ENCODE measurements around the gene POR.

POR gene

GRCh38 chr7:75913437-75913836 is 1.5 kb upstream of the POR start:
- no peak for DNase-seq (ENCODE audit: insufficient read length, low spot score)
- FAIRE-seq, result no peak
- TF ChIP-seq CTCF (IDR thresholded peaks at IDR 0.05; ENCODE audit: insufficient read depth, missing control alignments), result no peak

GRCh38 chr7:75914169-75914654 is 743 bp upstream of the POR start:
- TF ChIP-seq CTCF (IDR thresholded peaks at IDR 0.05; ENCODE audit: insufficient read depth, missing control alignments), result no peak
- DNase-seq (ENCODE audit: insufficient read length, low spot score) (no peak), FAIRE-seq (no peak)

- no peak for TF ChIP-seq CTCF (IDR thresholded peaks at IDR 0.05; ENCODE audit: insufficient read depth, missing control alignments)
- DNase-seq (ENCODE audit: insufficient read length, low spot score) (no peak), FAIRE-seq (no peak)
Measured at GRCh38 chr7:75915416-75916156, 631 bp downstream of the POR start.

- TF ChIP-seq CTCF (IDR thresholded peaks at IDR 0.05; ENCODE audit: insufficient read depth, missing control alignments), result no peak
- FAIRE-seq (no peak), DNase-seq (ENCODE audit: insufficient read length, low spot score) (no peak)
Measured at GRCh38 chr7:75916259-75916658, 1.3 kb downstream of the POR start.

- DNase-seq (ENCODE audit: insufficient read length, low spot score) (no peak), FAIRE-seq (no peak)
- TF ChIP-seq CTCF (IDR thresholded peaks at IDR 0.05; ENCODE audit: insufficient read depth, missing control alignments), result no peak
Measured at GRCh38 chr7:75916685-75917634, 2.0 kb downstream of the POR start.

GRCh38 chr7:75920431-75921161 is 5.6 kb downstream of the POR start:
- TF ChIP-seq CTCF (IDR thresholded peaks at IDR 0.05; ENCODE audit: insufficient read depth, missing control alignments), result no peak
- DNase-seq (ENCODE audit: insufficient read length, low spot score) (no peak), FAIRE-seq (no peak)

All from D721Med (cell line).